Measurements from ENCODE around the gene CCL1. TPM values are rescaled to one million over a fixed set of nuclear protein-coding genes. Genes with fewer than 3 reads are reported as not detected.

The CCL1 gene, protein sequence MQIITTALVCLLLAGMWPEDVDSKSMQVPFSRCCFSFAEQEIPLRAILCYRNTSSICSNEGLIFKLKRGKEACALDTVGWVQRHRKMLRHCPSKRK
- not detected in 2 replicates for polyA plus RNA-seq (2012; rRNA removed)
- polyA plus RNA-seq (2012; cell fraction: cytosol; rRNA removed) = not detected in 2 replicates
- not detected in 2 replicates for polyA plus RNA-seq (2012; cell fraction: nucleus; rRNA removed)

DNA sequence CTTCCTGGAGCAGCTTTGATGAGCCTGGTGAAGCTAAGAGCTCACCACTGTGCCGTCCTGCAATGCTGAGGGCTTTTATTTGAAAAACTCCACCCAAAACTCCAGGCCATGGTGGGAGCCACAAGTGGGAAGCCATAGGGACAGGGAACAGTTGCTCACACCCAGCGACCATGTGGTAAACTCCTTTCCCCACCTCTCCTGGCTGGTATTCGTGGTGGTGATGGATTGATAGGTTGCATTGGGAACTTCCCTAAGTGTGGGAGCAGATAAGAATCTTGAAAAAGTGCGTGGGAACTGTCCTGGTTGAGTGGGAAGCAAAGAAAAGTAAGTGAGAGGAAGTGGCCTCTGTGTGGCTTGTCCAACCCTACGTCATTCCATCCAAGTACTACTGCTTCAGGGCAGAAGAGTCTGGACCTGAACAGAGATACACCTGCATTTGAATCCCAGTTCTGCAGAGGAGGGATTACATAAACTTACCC is at the start of gene CCL1:
CCL1 (minus strand) TSS at position 51 of the 479 bp plus-strand sequence. CDS start 72 bp downstream, outside the sequence.
- H3K27me3 ChIP-seq (ENCODE audit: insufficient read depth) = no peaks in the 10 kb centered on the region; the same call in 1 of the 2 replicates
- CTCF ChIA-PET = interaction anchor here (2.4 to 6.3 kb wide), 5 partner anchors 14 to 195 kb away, joined by 12 to 350 read pairs (median 53); no protein-coding TSS in a partner anchor
- TF ChIP-seq MEF2A (IDR thresholded peaks at IDR 0.05; ENCODE audit: borderline replicate concordance, low read depth) (no peak), RFX5 (IDR thresholded peaks at IDR 0.05; ENCODE audit: low read length) (no peak), TEAD4 (IDR thresholded peaks at IDR 0.05; ENCODE audit: borderline replicate concordance, insufficient read depth) (no peak)
- TF ChIP-seq, protein P1, sequence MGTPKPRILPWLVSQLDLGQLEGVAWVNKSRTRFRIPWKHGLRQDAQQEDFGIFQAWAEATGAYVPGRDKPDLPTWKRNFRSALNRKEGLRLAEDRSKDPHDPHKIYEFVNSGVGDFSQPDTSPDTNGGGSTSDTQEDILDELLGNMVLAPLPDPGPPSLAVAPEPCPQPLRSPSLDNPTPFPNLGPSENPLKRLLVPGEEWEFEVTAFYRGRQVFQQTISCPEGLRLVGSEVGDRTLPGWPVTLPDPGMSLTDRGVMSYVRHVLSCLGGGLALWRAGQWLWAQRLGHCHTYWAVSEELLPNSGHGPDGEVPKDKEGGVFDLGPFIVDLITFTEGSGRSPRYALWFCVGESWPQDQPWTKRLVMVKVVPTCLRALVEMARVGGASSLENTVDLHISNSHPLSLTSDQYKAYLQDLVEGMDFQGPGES (IDR thresholded peaks at IDR 0.05; ENCODE audit: low read depth, low read length) = no peak

DNA sequence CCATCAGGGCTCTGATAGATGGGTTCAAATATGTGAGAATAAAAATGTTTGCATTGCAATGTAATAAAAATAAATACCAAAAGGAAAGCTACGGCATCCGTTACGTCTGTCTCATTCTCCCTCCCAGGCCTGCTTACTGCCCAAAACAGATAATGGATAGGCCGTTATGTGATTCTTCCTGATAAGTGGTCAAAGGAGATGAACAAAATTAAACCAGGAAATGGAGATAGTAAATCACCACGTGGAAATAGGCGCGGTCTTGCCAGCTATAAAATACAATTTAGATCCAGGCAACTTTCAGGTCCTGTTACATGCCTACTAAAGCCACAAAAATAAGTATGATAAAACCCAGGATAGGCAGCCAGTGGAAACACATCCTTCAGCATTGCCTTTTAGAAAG is 49.5 kb upstream of the CCL1 start:
- no peaks in the 10 kb centered on the region for H4K20me1 ChIP-seq (ENCODE audit: insufficient read depth)
- no peaks in the 10 kb centered on the region for H3K36me3 ChIP-seq (replicated peaks in 1 of 2; ENCODE audit: control insufficient read depth in 1 of 2, insufficient read depth in 2 of 2, low read length in 1 of 2)
- H3K9ac ChIP-seq = no peak overlapping the region
- ChIA-PET CTCF (interaction anchor here (1.0 to 2.7 kb wide), 4 partner anchors 8 to 480 kb away, joined by 3 to 26 read pairs (median 3); no protein-coding TSS in a partner anchor), POLR2A (no interaction called here)
- no peak overlapping the region for H3K4me3 ChIP-seq (ENCODE audit: low read depth in 2 of 2, low read length in 1 of 2)
- H3K9me3 ChIP-seq = no peaks in the 10 kb centered on the region
- no peaks in the 10 kb centered on the region for H3K27me3 ChIP-seq (ENCODE audit: insufficient read depth)
- no peaks in the 10 kb centered on the region for H3K79me2 ChIP-seq (ENCODE audit: insufficient read depth)
- 53% methylated on average over 7 of the region's 7 CpGs for WGBS (ENCODE audit: low lambda C conversion rate)
- no peaks in the 10 kb centered on the region for H3K4me1 ChIP-seq (ENCODE audit: control insufficient read depth in 1 of 2, insufficient read depth in 2 of 2, low read depth in 1 of 2, low read length in 1 of 2)
- no peak overlapping the region for H3K4me2 ChIP-seq
- TF ChIP-seq FOXM1 (IDR thresholded peaks at IDR 0.05; ENCODE audit: low read depth) (no peak), SIN3A (IDR thresholded peaks at IDR 0.05; ENCODE audit: borderline replicate concordance, low read depth, low read length) (no peak), RCOR1 (IDR thresholded peaks at IDR 0.05; ENCODE audit: low read length) (no peak), MXI1 (IDR thresholded peaks at IDR 0.05; ENCODE audit: low read depth, low read length) (no peak), NRF1 (IDR thresholded peaks at IDR 0.05; ENCODE audit: low read depth, low read length) (no peak), YY1 (IDR thresholded peaks at IDR 0.05; ENCODE audit: low read depth) (no peak), NFIC (IDR thresholded peaks at IDR 0.05; ENCODE audit: borderline replicate concordance) (no peak), EZH2phosphoT487 (IDR thresholded peaks at IDR 0.05; ENCODE audit: borderline replicate concordance, low read depth) (no peak), FOXJ3 (CRISPR knock-in tag; IDR thresholded peaks at IDR 0.05) (no peak), TEAD4 (IDR thresholded peaks at IDR 0.05; ENCODE audit: borderline replicate concordance, insufficient read depth) (no peak), FOSL2 (IDR thresholded peaks at IDR 0.05; ENCODE audit: borderline replicate concordance, low read depth) (no peak), EP300 (IDR thresholded peaks at IDR 0.05; ENCODE audit: borderline replicate concordance in 1 of 2, low read depth in 1 of 2, low read length in 1 of 2) (no peak), ELF1 (IDR thresholded peaks at IDR 0.05) (no peak)
- TF ChIP-seq, protein P2, sequence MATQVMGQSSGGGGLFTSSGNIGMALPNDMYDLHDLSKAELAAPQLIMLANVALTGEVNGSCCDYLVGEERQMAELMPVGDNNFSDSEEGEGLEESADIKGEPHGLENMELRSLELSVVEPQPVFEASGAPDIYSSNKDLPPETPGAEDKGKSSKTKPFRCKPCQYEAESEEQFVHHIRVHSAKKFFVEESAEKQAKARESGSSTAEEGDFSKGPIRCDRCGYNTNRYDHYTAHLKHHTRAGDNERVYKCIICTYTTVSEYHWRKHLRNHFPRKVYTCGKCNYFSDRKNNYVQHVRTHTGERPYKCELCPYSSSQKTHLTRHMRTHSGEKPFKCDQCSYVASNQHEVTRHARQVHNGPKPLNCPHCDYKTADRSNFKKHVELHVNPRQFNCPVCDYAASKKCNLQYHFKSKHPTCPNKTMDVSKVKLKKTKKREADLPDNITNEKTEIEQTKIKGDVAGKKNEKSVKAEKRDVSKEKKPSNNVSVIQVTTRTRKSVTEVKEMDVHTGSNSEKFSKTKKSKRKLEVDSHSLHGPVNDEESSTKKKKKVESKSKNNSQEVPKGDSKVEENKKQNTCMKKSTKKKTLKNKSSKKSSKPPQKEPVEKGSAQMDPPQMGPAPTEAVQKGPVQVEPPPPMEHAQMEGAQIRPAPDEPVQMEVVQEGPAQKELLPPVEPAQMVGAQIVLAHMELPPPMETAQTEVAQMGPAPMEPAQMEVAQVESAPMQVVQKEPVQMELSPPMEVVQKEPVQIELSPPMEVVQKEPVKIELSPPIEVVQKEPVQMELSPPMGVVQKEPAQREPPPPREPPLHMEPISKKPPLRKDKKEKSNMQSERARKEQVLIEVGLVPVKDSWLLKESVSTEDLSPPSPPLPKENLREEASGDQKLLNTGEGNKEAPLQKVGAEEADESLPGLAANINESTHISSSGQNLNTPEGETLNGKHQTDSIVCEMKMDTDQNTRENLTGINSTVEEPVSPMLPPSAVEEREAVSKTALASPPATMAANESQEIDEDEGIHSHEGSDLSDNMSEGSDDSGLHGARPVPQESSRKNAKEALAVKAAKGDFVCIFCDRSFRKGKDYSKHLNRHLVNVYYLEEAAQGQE (IDR thresholded peaks at IDR 0.05; ENCODE audit: low read depth, low read length) = no peak
- TF ChIP-seq, protein P3, sequence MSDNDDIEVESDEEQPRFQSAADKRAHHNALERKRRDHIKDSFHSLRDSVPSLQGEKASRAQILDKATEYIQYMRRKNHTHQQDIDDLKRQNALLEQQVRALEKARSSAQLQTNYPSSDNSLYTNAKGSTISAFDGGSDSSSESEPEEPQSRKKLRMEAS (IDR thresholded peaks at IDR 0.05; ENCODE audit: low read depth) = no peak
- TF ChIP-seq, protein P4, sequence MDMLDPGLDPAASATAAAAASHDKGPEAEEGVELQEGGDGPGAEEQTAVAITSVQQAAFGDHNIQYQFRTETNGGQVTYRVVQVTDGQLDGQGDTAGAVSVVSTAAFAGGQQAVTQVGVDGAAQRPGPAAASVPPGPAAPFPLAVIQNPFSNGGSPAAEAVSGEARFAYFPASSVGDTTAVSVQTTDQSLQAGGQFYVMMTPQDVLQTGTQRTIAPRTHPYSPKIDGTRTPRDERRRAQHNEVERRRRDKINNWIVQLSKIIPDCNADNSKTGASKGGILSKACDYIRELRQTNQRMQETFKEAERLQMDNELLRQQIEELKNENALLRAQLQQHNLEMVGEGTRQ (IDR thresholded peaks at IDR 0.05; ENCODE audit: borderline replicate concordance, low read depth, low read length) = no peak
- no peaks in the 10 kb centered on the region for H3K9me2 ChIP-seq
- no peak overlapping the region for H3K27ac ChIP-seq (ENCODE audit: low read depth in 2 of 2, low read length in 1 of 2)
- H3F3A ChIP-seq (replicated peaks; ENCODE audit: insufficient read depth) = no peaks in the 10 kb centered on the region
- H2AFZ ChIP-seq (ENCODE audit: low read depth) = no peak overlapping the region
- DNase-seq = no peak

More for the DNA sequence above, at the start of gene CCL1:
- H3K4me2 ChIP-seq = no peak within 1 kb of the TSS
- H2AFZ ChIP-seq (ENCODE audit: low read depth) = no peak within 1 kb of the TSS
- H3K27ac ChIP-seq (ENCODE audit: low read depth in 2 of 2, low read length in 1 of 2) = no peak within 1 kb of the TSS
- no peaks in the 10 kb centered on the region for H3K79me2 ChIP-seq (ENCODE audit: insufficient read depth)
- no peak within 1 kb of the TSS for H3K9ac ChIP-seq
- 6% methylated on average over 5 of the region's 5 CpGs for WGBS (ENCODE audit: low lambda C conversion rate)
- no peaks in the 10 kb centered on the region for H3K36me3 ChIP-seq (replicated peaks in 1 of 2; ENCODE audit: control insufficient read depth in 1 of 2, insufficient read depth in 2 of 2, low read length in 1 of 2)
- H3F3A ChIP-seq (replicated peaks; ENCODE audit: insufficient read depth) = no peaks in the 10 kb centered on the region
- H3K4me3 ChIP-seq (ENCODE audit: low read depth in 2 of 2, low read length in 1 of 2) = no peak within 1 kb of the TSS
- POLR2A ChIA-PET = no interaction called here
- no peaks in the 10 kb centered on the region for H3K9me3 ChIP-seq
- H4K20me1 ChIP-seq (ENCODE audit: insufficient read depth) = no peaks in the 10 kb centered on the region
- no peak for DNase-seq
- no peaks in the 10 kb centered on the region for H3K9me2 ChIP-seq
- no peaks in the 10 kb centered on the region for H3K4me1 ChIP-seq (ENCODE audit: control insufficient read depth in 1 of 2, insufficient read depth in 2 of 2, low read depth in 1 of 2, low read length in 1 of 2)

All from SK-N-SH (cell line).